Measurements from ENCODE around the gene TRIM66. TPM values are rescaled to one million over a fixed set of nuclear protein-coding genes. Genes with fewer than 3 reads are reported as not detected.
A peak's percentile ranks its signal among the peaks of the same experiment; 100 is the strongest.

The TRIM66 gene
- total and polyA plus RNA-seq, 9 of the 15 experiments (the other 6 are each of a cell fraction or from before 2014, with no cell fraction given), result 1.1 to 7.3 (median 4.9) TPM

DNA sequence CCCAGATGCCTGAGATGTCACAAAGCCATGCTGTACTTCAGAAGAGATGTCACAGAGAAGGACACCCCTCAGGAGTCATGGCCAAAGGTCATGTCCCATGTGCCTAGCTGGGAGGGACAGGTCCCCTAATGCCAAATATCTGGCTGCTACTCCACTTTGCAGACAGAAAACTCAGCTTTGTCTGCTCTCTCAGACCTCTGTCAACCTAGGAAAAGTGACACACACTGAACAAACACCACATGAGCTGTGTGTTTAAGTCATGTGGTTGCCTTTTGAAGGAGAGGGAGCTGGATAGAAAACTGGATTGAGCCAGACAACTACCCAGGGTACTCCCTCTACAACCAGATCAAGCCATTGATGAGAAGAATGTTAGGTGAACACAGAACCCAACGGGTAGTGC lies 3.5 kb downstream of the TRIM66 start:
- no peaks in the 10 kb centered on the region for H3K9me1 ChIP-seq (ENCODE audit: control insufficient read depth, insufficient read depth, low read length)

More for the DNA sequence above, 3.5 kb downstream of the TRIM66 start:
- no peaks in the 10 kb centered on the region for H3K9me3 ChIP-seq (replicated peaks; ENCODE audit: control insufficient read depth, insufficient read depth, low read depth, low read length)
- intact Hi-C loops (cut with micrococcal nuclease), result no loop called here
- 100% methylated on average over 1 of the region's 1 CpG for WGBS (ENCODE audit: insufficient coverage, low coverage, missing lambda C conversion rate)
- POLR2A ChIA-PET, result interaction anchor here (1.1 kb wide), 2 partner anchors 9 to 325 kb away, joined by 3 to 6 read pairs; partner anchors contain the start of gene NRIP3
- peaks cover 0 to 3% of the 10 kb centered on the region in 2 experiments; a peak in 1 of 5 replicates for H3K4me1 ChIP-seq (replicated peaks in 1 of 2; ENCODE audit: control insufficient read depth in 2 of 2, insufficient read depth in 2 of 2, low read length in 2 of 2)
- in situ Hi-C loops (cut with MboI), result no loop called here
- peaks cover 7% of the 10 kb centered on the region for H4K20me1 ChIP-seq (replicated peaks; ENCODE audit: control insufficient read depth, insufficient read depth, low read length)
- H3K9ac ChIP-seq (ENCODE audit: insufficient read depth in 1 of 2, low read depth in 2 of 2, low read length in 2 of 2), result peak overlapping the region in 1 of 2 experiments; percentile 19; a peak in 1 of 4 replicates
- H2AFZ ChIP-seq (ENCODE audit: low read depth, low read length), result no peak overlapping the region
- CTCF ChIA-PET (ENCODE audit: low intra/inter-chr PET ratio), result no interaction called here
- ATAC-seq (no peak), DNase-seq (ENCODE audit: extremely low read depth in 1 of 4, low spot score in 3 of 4) (no peak), FAIRE-seq (no peak)
- peaks cover 27% of the 10 kb centered on the region for H3K79me2 ChIP-seq (ENCODE audit: control insufficient read depth, insufficient read depth, low read length)
- no peak overlapping the region for H3K4me3 ChIP-seq
- peaks cover 13% of the 10 kb centered on the region for H3K36me3 ChIP-seq (ENCODE audit: control insufficient read depth, insufficient read depth, low read length)
- BruUV-seq (replicated peaks), result no TSS peak
- no peaks in the 10 kb centered on the region for H3K27me3 ChIP-seq (ENCODE audit: control insufficient read depth in 2 of 2, insufficient read depth in 2 of 2, low read length in 2 of 2)
- H3K27ac ChIP-seq (ENCODE audit: extremely low read depth, low read depth, low read length), result no peak overlapping the region
- H3K4me2 ChIP-seq (ENCODE audit: insufficient read depth, low read length), result no peak overlapping the region
- no peak for TF ChIP-seq MXI1 (IDR thresholded peaks at IDR 0.05; ENCODE audit: low read depth, low read length)
- no peak for TF ChIP-seq LCOR (CRISPR knock-in tag; IDR thresholded peaks at IDR 0.05)
- TF ChIP-seq ZNF766 (CRISPR knock-in tag; conservative IDR thresholded peaks at IDR 0.05), result no peak
- TF ChIP-seq, protein P1, sequence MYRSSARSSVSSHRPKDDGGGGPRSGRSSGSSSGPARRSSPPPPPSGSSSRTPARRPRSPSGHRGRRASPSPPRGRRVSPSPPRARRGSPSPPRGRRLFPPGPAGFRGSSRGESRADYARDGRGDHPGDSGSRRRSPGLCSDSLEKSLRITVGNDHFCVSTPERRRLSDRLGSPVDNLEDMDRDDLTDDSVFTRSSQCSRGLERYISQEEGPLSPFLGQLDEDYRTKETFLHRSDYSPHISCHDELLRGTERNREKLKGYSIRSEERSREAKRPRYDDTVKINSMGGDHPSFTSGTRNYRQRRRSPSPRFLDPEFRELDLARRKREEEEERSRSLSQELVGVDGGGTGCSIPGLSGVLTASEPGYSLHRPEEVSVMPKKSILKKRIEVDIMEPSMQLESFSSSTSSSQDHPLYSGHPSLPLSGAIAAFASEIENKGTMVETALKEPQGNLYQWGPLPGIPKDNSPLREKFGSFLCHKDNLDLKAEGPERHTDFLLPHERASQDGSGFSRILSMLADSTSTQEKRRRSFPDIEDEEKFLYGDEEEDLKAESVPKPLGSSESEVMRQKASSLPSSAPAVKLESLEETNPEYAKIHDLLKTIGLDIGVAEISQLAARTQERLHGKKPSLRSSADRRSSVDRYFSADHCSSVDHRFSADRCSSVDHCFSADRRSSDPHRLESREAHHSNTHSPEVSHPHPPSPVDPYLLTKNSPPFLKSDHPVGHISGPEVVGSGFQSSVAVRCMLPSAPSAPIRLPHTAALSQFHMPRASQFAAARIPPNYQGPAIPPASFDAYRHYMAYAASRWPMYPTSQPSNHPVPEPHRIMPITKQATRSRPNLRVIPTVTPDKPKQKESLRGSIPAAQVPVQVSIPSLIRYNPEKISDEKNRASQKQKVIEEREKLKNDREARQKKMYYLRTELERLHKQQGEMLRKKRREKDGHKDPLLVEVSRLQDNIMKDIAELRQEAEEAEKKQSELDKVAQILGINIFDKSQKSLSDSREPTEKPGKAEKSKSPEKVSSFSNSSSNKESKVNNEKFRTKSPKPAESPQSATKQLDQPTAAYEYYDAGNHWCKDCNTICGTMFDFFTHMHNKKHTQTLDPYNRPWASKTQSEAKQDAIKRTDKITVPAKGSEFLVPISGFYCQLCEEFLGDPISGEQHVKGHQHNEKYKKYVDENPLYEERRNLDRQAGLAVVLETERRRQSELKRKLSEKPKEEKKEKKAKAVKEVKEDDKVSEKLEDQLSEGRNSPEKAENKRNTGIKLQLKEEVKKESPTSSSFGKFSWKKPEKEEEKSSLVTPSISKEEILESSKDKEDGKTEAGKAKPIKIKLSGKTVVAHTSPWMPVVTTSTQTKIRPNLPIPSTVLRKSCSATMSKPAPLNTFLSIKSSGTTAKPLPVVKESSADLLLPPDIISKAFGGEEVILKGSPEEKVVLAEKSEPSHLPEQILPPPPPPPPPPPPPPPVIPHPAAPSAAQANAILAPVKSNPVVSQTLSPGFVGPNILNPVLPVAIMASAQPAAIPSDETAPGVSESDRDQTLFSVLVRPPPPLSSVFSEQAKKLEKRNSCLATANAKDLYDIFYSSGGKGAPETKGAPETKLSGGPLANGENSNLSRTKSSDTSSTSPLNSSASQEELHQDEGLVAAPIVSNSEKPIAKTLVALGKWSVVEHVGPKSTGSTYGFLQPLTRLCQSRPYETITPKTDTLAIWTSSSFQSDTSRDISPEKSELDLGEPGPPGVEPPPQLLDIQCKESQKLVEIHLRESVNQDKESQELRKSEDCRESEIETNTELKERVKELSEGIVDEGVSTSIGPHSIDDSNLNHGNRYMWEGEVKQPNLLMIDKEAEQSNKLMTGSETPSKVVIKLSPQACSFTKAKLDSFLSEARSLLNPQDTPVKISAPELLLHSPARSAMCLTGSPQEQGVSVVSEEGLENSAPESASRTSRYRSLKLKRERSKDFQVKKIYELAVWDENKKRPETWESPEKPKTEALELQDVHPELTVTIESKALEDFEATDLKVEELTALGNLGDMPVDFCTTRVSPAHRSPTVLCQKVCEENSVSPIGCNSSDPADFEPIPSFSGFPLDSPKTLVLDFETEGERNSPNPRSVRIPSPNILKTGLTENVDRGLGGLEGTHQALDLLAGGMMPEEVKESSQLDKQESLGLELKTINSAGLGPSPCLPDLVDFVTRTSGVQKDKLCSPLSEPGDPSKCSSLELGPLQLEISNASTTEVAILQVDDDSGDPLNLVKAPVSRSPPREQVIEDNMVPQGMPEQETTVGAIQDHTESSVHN (IDR thresholded peaks at IDR 0.05; ENCODE audit: borderline replicate concordance in 1 of 2, low read depth in 1 of 2), result no peak
- TF ChIP-seq, protein P2, sequence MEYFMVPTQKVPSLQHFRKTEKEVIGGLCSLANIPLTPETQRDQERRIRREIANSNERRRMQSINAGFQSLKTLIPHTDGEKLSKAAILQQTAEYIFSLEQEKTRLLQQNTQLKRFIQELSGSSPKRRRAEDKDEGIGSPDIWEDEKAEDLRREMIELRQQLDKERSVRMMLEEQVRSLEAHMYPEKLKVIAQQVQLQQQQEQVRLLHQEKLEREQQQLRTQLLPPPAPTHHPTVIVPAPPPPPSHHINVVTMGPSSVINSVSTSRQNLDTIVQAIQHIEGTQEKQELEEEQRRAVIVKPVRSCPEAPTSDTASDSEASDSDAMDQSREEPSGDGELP (CRISPR knock-in tag; IDR thresholded peaks at IDR 0.05; ENCODE audit: borderline replicate concordance), result no peak
- no peak for TF ChIP-seq ZNF23 (CRISPR knock-in tag; IDR thresholded peaks at IDR 0.05)
- no peak for TF ChIP-seq XRCC5 (IDR thresholded peaks at IDR 0.05; ENCODE audit: low read depth, low read length)
- no peak for TF ChIP-seq MIER1 (IDR thresholded peaks at IDR 0.05; ENCODE audit: low read depth)

All from K562 (cell line).